ENCODE results near the gene OR7D2. TPM values are rescaled to one million over a fixed set of nuclear protein-coding genes. Genes with fewer than 3 reads are reported as not detected.

Gene OR7D2
- polyA plus RNA-seq, 1 donor from 2014 or later: 0.09 TPM

- H3F3A ChIP-seq (ENCODE audit: insufficient read depth, low read length, poor library complexity, severe bottlenecking): no peaks in the 10 kb centered on the region
- no peak overlapping the region for H3K27ac ChIP-seq (ENCODE audit: low read length)
- peaks cover 46% of the 10 kb centered on the region for H3K36me3 ChIP-seq (ENCODE audit: insufficient read depth, low read length)
- H4K20me1 ChIP-seq (ENCODE audit: insufficient read depth): no peaks in the 10 kb centered on the region
- H3K9me3 ChIP-seq (ENCODE audit: low read length): peaks cover 21% of the 10 kb centered on the region
- no peaks in the 10 kb centered on the region for H3K27me3 ChIP-seq (ENCODE audit: insufficient read depth, low read depth, low read length)
- TF ChIP-seq REST (IDR thresholded peaks at IDR 0.05; ENCODE audit: borderline replicate concordance) (no peak), CTCF (IDR thresholded peaks at IDR 0.05; ENCODE audit: poor library complexity, severe bottlenecking) (no peak), POLR2AphosphoS5 (IDR thresholded peaks at IDR 0.05) (no peak), EP300 (conservative IDR thresholded peaks at IDR 0.05; ENCODE audit: poor library complexity, severe bottlenecking) (no peak), SMC3 (conservative IDR thresholded peaks at IDR 0.05; ENCODE audit: poor library complexity) (no peak), TAF1 (IDR thresholded peaks at IDR 0.05; ENCODE audit: low read depth) (no peak), RAD21 (conservative IDR thresholded peaks at IDR 0.05) (no peak), EZH2 (IDR thresholded peaks at IDR 0.05; ENCODE audit: borderline replicate concordance, insufficient read depth, low read length, poor library complexity, severe bottlenecking) (no peak), MXI1 (conservative IDR thresholded peaks at IDR 0.05; ENCODE audit: poor library complexity, severe bottlenecking) (no peak)
- H2AFZ ChIP-seq (ENCODE audit: low read depth, low read length): no peak overlapping the region
- peaks cover 4% of the 10 kb centered on the region for H3K79me2 ChIP-seq (replicated peaks; ENCODE audit: insufficient read depth, low read length)
- H3K9ac ChIP-seq (ENCODE audit: low read length): no peak overlapping the region
- H3K4me3 ChIP-seq (ENCODE audit: low read length): no peak overlapping the region
- no peaks in the 10 kb centered on the region for H3K9me2 ChIP-seq (ENCODE audit: insufficient read depth, low read length)
- no peak overlapping the region for H3K4me2 ChIP-seq (ENCODE audit: low read length)
These were observed 18.9 kb upstream of the OR7D2 start for GRCh38 chr19:9159891-9160290.

- Histone ChIP-seq H3K9me3 (ENCODE audit: low read length) (peaks cover 21% of the 10 kb centered on the region), H3K27ac (ENCODE audit: low read length) (no peak overlapping the region), H3K9me2 (ENCODE audit: insufficient read depth, low read length) (no peaks in the 10 kb centered on the region), H2AFZ (ENCODE audit: low read depth, low read length) (no peak overlapping the region), H3K9ac (ENCODE audit: low read length) (no peak overlapping the region), H3K4me3 (ENCODE audit: low read length) (no peak overlapping the region), H3K79me2 (replicated peaks; ENCODE audit: insufficient read depth, low read length) (no peaks in the 10 kb centered on the region), H3K4me2 (ENCODE audit: low read length) (no peak overlapping the region), H3K36me3 (ENCODE audit: insufficient read depth, low read length) (peaks cover 42% of the 10 kb centered on the region), H3F3A (ENCODE audit: insufficient read depth, low read length, poor library complexity, severe bottlenecking) (no peaks in the 10 kb centered on the region), H3K27me3 (ENCODE audit: insufficient read depth, low read depth, low read length) (no peaks in the 10 kb centered on the region), H4K20me1 (ENCODE audit: insufficient read depth) (no peaks in the 10 kb centered on the region)
- TF ChIP-seq REST (IDR thresholded peaks at IDR 0.05; ENCODE audit: borderline replicate concordance): no peak
- TF ChIP-seq RAD21 (conservative IDR thresholded peaks at IDR 0.05): no peak
- TF ChIP-seq CTCF (IDR thresholded peaks at IDR 0.05; ENCODE audit: poor library complexity, severe bottlenecking): no peak
- no peak for TF ChIP-seq EZH2 (IDR thresholded peaks at IDR 0.05; ENCODE audit: borderline replicate concordance, insufficient read depth, low read length, poor library complexity, severe bottlenecking)
- TF ChIP-seq SMC3 (conservative IDR thresholded peaks at IDR 0.05; ENCODE audit: poor library complexity): no peak
- no peak for TF ChIP-seq TAF1 (IDR thresholded peaks at IDR 0.05; ENCODE audit: low read depth)
- TF ChIP-seq MXI1 (conservative IDR thresholded peaks at IDR 0.05; ENCODE audit: poor library complexity, severe bottlenecking): no peak
- TF ChIP-seq EP300 (conservative IDR thresholded peaks at IDR 0.05; ENCODE audit: poor library complexity, severe bottlenecking): no peak
- no peak for TF ChIP-seq POLR2AphosphoS5 (IDR thresholded peaks at IDR 0.05)
These were observed 17.4 kb upstream of the OR7D2 start for GRCh38 chr19:9161427-9161826.

Data from neural cell (in vitro differentiated cells).